ENCODE measurements around the gene MTHFD2.
"Not testable (repeated sequence)": the region's sequence is repeated elsewhere in the genome, so short reads cannot be mapped to it uniquely, and the experiment has no call there.

Gene MTHFD2

DNA sequence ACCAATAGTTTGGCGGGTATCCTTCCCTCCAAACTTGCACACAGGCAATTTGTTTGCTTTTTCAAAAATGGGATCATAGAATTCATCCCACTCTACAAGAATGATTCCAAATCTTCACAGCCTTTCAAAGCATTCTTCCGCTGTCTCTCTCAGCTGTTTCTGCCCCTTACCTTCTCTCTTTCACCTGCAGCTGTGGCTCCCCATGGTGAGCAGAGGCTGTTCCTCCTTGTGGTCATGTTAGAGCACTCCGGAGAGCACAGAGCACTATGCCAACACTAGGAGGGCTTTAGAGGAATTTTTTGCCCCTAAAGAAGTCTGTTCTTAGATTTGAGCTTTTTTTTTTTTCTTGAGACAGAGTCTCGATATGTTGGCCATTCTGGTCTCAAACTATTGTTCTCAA, 30.4 kb downstream of the MTHFD2 start:
- TF ChIP-seq, protein P1, sequence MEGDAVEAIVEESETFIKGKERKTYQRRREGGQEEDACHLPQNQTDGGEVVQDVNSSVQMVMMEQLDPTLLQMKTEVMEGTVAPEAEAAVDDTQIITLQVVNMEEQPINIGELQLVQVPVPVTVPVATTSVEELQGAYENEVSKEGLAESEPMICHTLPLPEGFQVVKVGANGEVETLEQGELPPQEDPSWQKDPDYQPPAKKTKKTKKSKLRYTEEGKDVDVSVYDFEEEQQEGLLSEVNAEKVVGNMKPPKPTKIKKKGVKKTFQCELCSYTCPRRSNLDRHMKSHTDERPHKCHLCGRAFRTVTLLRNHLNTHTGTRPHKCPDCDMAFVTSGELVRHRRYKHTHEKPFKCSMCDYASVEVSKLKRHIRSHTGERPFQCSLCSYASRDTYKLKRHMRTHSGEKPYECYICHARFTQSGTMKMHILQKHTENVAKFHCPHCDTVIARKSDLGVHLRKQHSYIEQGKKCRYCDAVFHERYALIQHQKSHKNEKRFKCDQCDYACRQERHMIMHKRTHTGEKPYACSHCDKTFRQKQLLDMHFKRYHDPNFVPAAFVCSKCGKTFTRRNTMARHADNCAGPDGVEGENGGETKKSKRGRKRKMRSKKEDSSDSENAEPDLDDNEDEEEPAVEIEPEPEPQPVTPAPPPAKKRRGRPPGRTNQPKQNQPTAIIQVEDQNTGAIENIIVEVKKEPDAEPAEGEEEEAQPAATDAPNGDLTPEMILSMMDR (IDR thresholded peaks at IDR 0.05; ENCODE audit: low read depth, low read length): no peak
- DNase-seq (ENCODE audit: extremely low read depth, low read depth): no peak

DNA sequence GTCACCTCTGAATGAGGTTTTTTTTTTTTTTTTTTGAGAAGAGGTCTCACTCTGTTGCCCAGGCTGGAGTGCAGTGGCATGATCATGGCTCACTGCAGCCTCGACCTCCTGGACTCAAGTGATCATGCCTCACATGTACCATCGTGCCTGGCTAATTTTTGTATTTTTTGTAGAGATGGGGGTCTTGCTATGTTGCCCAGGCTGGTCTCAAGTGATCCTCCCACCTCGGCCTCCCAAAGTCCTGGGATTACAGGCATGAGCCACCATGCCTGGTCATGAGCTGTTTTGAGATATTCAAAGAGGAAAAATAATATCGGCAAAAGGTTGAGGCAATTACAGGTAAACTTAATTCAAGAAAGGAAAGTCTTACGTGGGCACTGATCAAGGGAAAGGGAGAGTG, 31.4 kb downstream of the MTHFD2 start:
- not testable (repeated sequence) for DNase-seq (ENCODE audit: extremely low read depth, low read depth)

DNA sequence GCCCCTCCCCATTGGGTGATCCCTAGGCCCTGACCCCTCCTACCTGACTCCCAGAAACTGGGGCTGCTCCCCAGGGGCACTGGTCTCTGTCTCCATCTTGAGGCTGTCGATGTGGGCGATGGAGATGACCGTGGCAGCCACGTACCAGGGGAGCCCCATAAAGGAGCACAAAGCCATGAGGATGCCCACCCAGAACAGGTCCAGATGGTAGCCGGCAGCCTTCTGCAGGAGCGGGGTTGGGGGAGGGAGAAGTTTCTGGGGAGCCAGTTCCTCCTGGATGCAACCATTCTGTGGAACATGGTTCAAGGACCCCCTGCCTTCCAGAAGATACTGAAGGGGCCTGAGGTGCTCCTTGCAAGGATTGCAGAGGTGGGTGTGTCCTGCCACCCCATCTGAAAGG, 34.0 kb downstream of the MTHFD2 start:
- DNase-seq (ENCODE audit: extremely low read depth, low read depth): no peak
- TF ChIP-seq, protein P1 (IDR thresholded peaks at IDR 0.05; ENCODE audit: low read depth, low read length): no peak

DNA sequence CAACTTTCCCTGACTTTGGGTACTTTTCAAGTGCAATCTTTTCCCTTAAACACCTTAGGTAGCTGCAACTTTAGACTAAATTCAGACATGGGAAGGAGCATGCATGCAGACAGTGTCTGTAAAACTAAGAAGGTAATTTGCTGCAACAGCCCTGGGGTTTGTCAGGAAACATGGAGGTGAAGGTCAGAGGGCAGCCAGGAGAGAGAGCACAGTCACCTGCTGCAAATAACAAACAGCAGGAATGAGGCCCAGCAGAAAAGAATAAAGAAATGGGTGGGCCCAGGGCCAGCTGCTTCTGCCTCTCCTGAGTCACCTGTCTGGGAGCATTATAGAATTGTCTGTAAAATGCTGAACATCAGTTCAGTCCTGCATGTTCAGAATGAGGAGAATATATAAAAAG, 35.2 kb downstream of the MTHFD2 start:
- no peak for DNase-seq (ENCODE audit: extremely low read depth, low read depth)
- TF ChIP-seq, protein P1 (IDR thresholded peaks at IDR 0.05; ENCODE audit: low read depth, low read length): no peak

DNA sequence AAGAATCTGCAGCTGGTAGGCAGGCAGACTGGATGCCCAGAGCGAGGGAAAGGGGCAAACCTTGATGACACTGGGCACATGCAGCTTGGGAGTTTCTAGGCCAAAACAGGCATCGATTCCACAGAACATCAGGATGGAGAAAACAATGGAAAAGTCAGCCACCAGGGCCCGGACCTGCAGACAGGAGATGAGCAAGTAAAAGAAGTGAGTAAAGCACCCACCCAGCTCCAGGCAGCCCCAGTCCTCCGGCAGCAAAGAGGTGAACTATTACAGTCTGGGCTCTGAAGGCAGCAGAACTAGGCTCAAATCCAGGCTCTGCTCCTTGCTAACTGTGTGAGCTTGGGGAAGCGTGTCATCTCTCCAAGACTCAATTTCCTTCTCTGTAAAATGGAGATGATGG, 36.6 kb downstream of the MTHFD2 start:
- no peak for DNase-seq (ENCODE audit: extremely low read depth, low read depth)
- TF ChIP-seq, protein P1 (IDR thresholded peaks at IDR 0.05; ENCODE audit: low read depth, low read length): no peak

DNA sequence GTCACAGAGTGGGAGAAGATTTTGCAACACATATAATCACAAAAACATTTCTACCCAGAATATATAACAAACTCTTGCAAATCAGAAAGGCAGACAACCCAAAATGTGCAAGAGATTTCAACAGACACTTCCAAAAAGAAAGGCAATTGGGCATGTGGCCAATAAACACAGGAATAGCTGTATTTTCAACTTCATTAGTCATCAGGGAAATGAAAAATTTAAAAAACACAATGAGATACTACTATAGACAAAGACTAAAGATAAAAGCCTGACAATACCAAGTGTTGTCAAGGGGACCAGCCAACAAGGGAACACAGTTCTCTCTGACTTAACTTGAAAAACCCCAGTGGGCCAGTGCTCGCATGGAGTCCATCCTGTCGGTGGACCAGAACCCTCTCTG, 40.5 kb downstream of the MTHFD2 start:
- DNase-seq (ENCODE audit: extremely low read depth, low read depth): peak; percentile 55
- TF ChIP-seq, protein P1 (IDR thresholded peaks at IDR 0.05; ENCODE audit: low read depth, low read length): no peak

DNA sequence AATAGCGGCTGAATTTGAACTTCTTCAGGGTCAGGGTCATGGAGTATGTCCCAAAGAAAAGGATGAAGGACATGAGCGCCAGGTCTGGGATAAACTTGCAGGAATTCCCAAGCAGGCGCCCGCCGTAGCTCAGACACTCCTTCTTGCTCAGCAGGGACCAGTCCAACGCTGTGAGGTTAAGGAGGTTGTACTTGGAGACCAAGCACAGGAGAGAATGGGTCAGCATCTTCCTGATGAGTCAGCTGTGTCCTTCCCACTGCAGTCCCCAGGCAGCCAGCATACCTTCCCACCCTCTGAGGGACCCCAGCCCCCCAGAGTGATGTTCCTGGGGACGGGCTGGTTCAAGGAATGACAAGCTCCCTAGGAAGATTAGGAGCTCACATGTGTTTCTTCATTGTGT, 40.9 kb downstream of the MTHFD2 start:
- TF ChIP-seq, protein P1 (IDR thresholded peaks at IDR 0.05; ENCODE audit: low read depth, low read length): no peak
- DNase-seq (ENCODE audit: extremely low read depth, low read depth): no peak

DNA sequence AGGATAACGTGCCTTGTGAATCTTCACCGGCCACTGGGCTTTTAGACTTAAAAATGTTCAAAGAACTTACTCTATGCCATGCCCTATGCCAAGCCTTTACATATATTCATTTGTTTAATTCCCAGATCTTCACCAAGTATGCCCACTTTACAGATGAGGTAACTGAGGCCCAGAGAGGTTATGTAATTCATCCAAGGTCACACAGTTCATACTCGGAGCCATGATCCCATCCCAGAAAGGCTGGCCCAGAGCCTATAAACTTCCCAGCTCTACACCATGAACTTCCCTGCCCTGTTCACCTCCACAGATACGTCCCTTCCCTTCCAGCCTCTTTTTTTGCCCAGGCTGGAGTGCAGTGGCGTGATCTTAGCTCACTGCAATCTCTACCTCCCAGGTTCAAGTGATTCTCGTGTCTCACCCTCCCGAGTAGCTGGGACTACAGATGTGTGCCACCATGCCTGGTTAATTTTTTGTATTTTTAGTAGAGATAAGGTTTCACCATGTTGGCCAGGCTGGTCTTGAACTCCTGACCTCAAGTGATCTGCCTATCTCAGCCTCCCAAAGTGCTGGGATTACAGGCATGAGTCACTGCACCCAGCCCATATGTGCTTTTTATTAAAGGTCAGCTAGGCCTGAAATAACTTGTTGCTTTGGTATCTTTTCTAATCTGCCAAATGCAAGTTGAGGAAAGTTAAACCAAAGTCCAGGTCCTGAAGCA, 44.1 kb downstream of the MTHFD2 start:
- no peak for DNase-seq (ENCODE audit: extremely low read depth, low read depth)
- TF ChIP-seq, protein P1 (IDR thresholded peaks at IDR 0.05; ENCODE audit: low read depth, low read length): no peak

Data from AG09319 (cell line).